CD14-positive monocyte (primary cell): ENCODE data around the gene SNRPE. TPM values are rescaled to one million over a fixed set of nuclear protein-coding genes. Genes with fewer than 3 reads are reported as not detected.

Source experiments
- DNase-seq, 3 donors: peaks; one replicate each; pipeline ENCODE4 v3.0.0-alpha.2; 2011 to 2022
- H2AFZ ChIP-seq: 2 replicates; pipeline ENCODE4 v1.6.0; 2012; ENCODE audit warnings: mild to moderate bottlenecking, low read depth, low read length, inconsistent platforms; ENCODE audit not compliant: insufficient read depth, poor library complexity, severe bottlenecking
- H3K27ac ChIP-seq, 2 donors: 1 replicate in 1 of 2; 2 replicates in 1 of 2; pipeline ENCODE4 v1.5.1; 2012 to 2013; ENCODE audit warnings: low read length in 2 of 2, control low read depth in 1 of 2, inconsistent platforms in 1 of 2, low read depth in 1 of 2, mild to moderate bottlenecking in 1 of 2
- H3K27me3 ChIP-seq, 2 donors: one replicate each; pipeline versions ENCODE4 v1.6.0 to v1.6.1; 2011 to 2013; ENCODE audit warnings: low read length in 2 of 2; ENCODE audit not compliant: control insufficient read depth in 2 of 2, insufficient read depth in 2 of 2
- H3K36me3 ChIP-seq, 2 donors: replicated peaks in 1 of 2; 1 replicate in 1 of 2; 2 replicates in 1 of 2; pipeline versions ENCODE4 v1.5.1 to v1.6.1; 2012 to 2013; ENCODE audit warnings: low read length in 2 of 2, control low read depth in 1 of 2, inconsistent platforms in 1 of 2, mild to moderate bottlenecking in 1 of 2; ENCODE audit not compliant: insufficient read depth in 2 of 2, control insufficient read depth in 1 of 2
- H3K4me1 ChIP-seq, 2 donors: 1 replicate in 1 of 2; 2 replicates in 1 of 2; pipeline versions ENCODE4 v1.5.1 to v1.6.1; 2012 to 2013; ENCODE audit warnings: low read length in 2 of 2, control low read depth in 1 of 2, inconsistent platforms in 1 of 2, mild to moderate bottlenecking in 1 of 2, moderate library complexity in 1 of 2; ENCODE audit not compliant: insufficient read depth in 2 of 2, control insufficient read depth in 1 of 2
- H3K4me2 ChIP-seq: replicated peaks from 2 replicates; pipeline ENCODE3; 2012; ENCODE audit warnings: low read length, moderate library complexity, mild to moderate bottlenecking; ENCODE audit not compliant: poor library complexity, severe bottlenecking; ENCODE audit errors: extremely low read depth
- H3K4me3 ChIP-seq, 3 experiments: fragments of 200-600 bp in 1 of 3; sonication (generic) in 1 of 3; replicated peaks in 1 of 3; 1 replicate in 2 of 3; 2 replicates in 1 of 3; pipeline ENCODE4 v1.5.1; 2011 to 2013; ENCODE audit warnings: low read length in 3 of 3, mild to moderate bottlenecking in 3 of 3, control low read depth in 2 of 3, low read depth in 2 of 3, inconsistent platforms in 1 of 3, moderate library complexity in 1 of 3
- H3K79me2 ChIP-seq: 2 replicates; pipeline ENCODE4 v1.6.0; 2012; ENCODE audit warnings: mild to moderate bottlenecking, control low read depth, inconsistent platforms, low read length, moderate library complexity; ENCODE audit not compliant: insufficient read depth
- H3K9ac ChIP-seq: 2 replicates; pipeline ENCODE4 v1.6.0; 2017; ENCODE audit warnings: low read length, mild to moderate bottlenecking; ENCODE audit not compliant: insufficient read depth, poor library complexity, severe bottlenecking
- H3K9me3 ChIP-seq, 2 donors: replicated peaks in 1 of 2; 1 replicate in 1 of 2; 2 replicates in 1 of 2; pipeline versions ENCODE4 v1.5.1 to v1.6.1; 2012 to 2013; ENCODE audit warnings: low read length in 2 of 2, control low read depth in 1 of 2; ENCODE audit not compliant: control insufficient read depth in 1 of 2, insufficient read depth in 1 of 2
- H4K20me1 ChIP-seq: 2 replicates; pipeline ENCODE4 v1.6.0; 2012; ENCODE audit warnings: mild to moderate bottlenecking, low read length, control low read depth, moderate library complexity; ENCODE audit not compliant: insufficient read depth
- H3K27ac Mint-ChIP-seq, 7 donors: one replicate each; pipeline ENCODE4 v1.8.0; 2020; ENCODE audit warnings: mild to moderate bottlenecking in 7 of 7, mixed read lengths in 7 of 7, moderate library complexity in 6 of 7, inconsistent platforms in 2 of 7
- H3K27me3 Mint-ChIP-seq, 3 donors: one replicate each; pipeline ENCODE4 v1.8.0; 2021 to 2022; ENCODE audit warnings: low read depth in 3 of 3, mild to moderate bottlenecking in 3 of 3, mixed read lengths in 3 of 3, moderate library complexity in 3 of 3, inconsistent platforms in 1 of 3
- H3K36me3 Mint-ChIP-seq, 2 donors: one replicate each; pipeline ENCODE4 v1.8.0; 2020; ENCODE audit warnings: mixed read lengths in 2 of 2, inconsistent platforms in 1 of 2, mild to moderate bottlenecking in 1 of 2
- H3K4me1 Mint-ChIP-seq: one replicate; pipeline ENCODE4 v1.8.0; 2020; ENCODE audit warnings: mild to moderate bottlenecking, mixed read lengths
- H3K4me3 Mint-ChIP-seq, 2 donors: one replicate each; pipeline ENCODE4 v1.8.0; 2020; ENCODE audit warnings: mild to moderate bottlenecking in 2 of 2, mixed read lengths in 2 of 2, moderate library complexity in 1 of 2
- H3K9me3 Mint-ChIP-seq, 7 donors: one replicate each; pipeline ENCODE4 v1.8.0; 2020 to 2022; ENCODE audit warnings: mixed read lengths in 7 of 7, mild to moderate bottlenecking in 6 of 7, moderate library complexity in 6 of 7, inconsistent platforms in 2 of 7
- WGBS: methylation state at CpG from one replicate; pipeline ENCODE4 v1.1.5; 2013; ENCODE audit warnings: missing lambda C conversion rate; ENCODE audit not compliant: insufficient coverage; 5-methylcytosine and 5-hydroxymethylcytosine counted together
- intact Hi-C, 2 donors: fragments of 100-400 bp; cut with micrococcal nuclease; formaldehyde crosslinking; loops; one replicate each; pipeline versions ENCODE4 v1.15.0 to v1.15.1; 2023
- polyA plus RNA-seq, 3 donors: library from polyadenylated mRNA; depleted of rRNA in 1 of 3; unstranded in 2 of 3; stranded (reverse) in 1 of 3; fragments of 300-500 nt in 2 of 3; fragments of >200 nt in 1 of 3; fragmentation: Illumina TruSeq in 2 of 3; gene quantifications; 1 replicate in 2 of 3; 2 replicates in 1 of 3; pipeline ENCODE4 v1.2.3, GENCODE V29; 2012 to 2021
- TF ChIP-seq, protein P1 (sequence below): fragments of 200-600 bp; IDR thresholded peaks from one replicate; pipeline ENCODE4 v1.8.0; 2022; ENCODE audit warnings: antibody characterized with exemption, mild to moderate bottlenecking

SNRPE gene
- polyA plus RNA-seq, 3 donors = 86.4 to 198 (median 162) TPM

DNA sequence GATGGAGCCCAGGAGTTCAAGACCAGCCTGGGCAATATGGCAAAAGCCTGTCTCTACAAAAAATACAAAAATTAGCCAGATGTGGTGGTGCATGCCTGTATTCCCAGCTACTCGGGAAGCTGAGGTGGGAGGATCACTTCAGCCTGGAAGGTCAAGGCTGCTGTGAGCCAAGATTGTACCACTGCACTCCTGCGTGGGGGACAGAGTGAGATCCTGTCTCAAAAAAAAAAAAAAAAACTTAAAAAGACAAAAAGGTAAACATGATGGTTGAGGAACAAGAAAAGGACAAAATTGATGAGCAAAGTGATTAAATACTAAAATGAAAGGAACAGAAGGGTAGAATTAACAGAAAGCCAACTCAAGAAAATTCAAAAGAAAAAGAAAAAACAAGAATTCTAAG lies 30.6 kb downstream of the SNRPE start:
- no peaks in the 10 kb centered on the region for H4K20me1 ChIP-seq
- no peaks in the 10 kb centered on the region for H3K79me2 ChIP-seq
- H3K4me3 ChIP-seq = no peak overlapping the region
- H3K27me3 Mint-ChIP-seq = peaks cover 4% of the 10 kb centered on the region in 3 donors
- no peak for DNase-seq
- no peak overlapping the region for H3K27ac Mint-ChIP-seq
- peaks cover 0 to 2% of the 10 kb centered on the region in 2 donors for H3K36me3 Mint-ChIP-seq
- H3K27me3 ChIP-seq = no peaks in the 10 kb centered on the region
- H3K4me3 Mint-ChIP-seq = no peak overlapping the region
- 80% methylated on average over 1 of the region's 2 CpGs for WGBS
- peaks cover 10 to 25% (median 17%) of the 10 kb centered on the region in 7 donors for H3K9me3 Mint-ChIP-seq
- peaks cover 8 to 15% of the 10 kb centered on the region in 2 donors for H3K4me1 ChIP-seq
- intact Hi-C loops = no loop called here
- H3K9ac ChIP-seq = no peak overlapping the region
- no peak overlapping the region for H3K27ac ChIP-seq
- H3K4me1 Mint-ChIP-seq = peaks cover 21% of the 10 kb centered on the region
- H2AFZ ChIP-seq = no peak overlapping the region
- peaks cover 8 to 10% of the 10 kb centered on the region in 2 donors for H3K9me3 ChIP-seq
- TF ChIP-seq, protein P1, sequence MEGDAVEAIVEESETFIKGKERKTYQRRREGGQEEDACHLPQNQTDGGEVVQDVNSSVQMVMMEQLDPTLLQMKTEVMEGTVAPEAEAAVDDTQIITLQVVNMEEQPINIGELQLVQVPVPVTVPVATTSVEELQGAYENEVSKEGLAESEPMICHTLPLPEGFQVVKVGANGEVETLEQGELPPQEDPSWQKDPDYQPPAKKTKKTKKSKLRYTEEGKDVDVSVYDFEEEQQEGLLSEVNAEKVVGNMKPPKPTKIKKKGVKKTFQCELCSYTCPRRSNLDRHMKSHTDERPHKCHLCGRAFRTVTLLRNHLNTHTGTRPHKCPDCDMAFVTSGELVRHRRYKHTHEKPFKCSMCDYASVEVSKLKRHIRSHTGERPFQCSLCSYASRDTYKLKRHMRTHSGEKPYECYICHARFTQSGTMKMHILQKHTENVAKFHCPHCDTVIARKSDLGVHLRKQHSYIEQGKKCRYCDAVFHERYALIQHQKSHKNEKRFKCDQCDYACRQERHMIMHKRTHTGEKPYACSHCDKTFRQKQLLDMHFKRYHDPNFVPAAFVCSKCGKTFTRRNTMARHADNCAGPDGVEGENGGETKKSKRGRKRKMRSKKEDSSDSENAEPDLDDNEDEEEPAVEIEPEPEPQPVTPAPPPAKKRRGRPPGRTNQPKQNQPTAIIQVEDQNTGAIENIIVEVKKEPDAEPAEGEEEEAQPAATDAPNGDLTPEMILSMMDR = no peak
- no peak overlapping the region for H3K4me2 ChIP-seq
- no peaks in the 10 kb centered on the region for H3K36me3 ChIP-seq

DNA sequence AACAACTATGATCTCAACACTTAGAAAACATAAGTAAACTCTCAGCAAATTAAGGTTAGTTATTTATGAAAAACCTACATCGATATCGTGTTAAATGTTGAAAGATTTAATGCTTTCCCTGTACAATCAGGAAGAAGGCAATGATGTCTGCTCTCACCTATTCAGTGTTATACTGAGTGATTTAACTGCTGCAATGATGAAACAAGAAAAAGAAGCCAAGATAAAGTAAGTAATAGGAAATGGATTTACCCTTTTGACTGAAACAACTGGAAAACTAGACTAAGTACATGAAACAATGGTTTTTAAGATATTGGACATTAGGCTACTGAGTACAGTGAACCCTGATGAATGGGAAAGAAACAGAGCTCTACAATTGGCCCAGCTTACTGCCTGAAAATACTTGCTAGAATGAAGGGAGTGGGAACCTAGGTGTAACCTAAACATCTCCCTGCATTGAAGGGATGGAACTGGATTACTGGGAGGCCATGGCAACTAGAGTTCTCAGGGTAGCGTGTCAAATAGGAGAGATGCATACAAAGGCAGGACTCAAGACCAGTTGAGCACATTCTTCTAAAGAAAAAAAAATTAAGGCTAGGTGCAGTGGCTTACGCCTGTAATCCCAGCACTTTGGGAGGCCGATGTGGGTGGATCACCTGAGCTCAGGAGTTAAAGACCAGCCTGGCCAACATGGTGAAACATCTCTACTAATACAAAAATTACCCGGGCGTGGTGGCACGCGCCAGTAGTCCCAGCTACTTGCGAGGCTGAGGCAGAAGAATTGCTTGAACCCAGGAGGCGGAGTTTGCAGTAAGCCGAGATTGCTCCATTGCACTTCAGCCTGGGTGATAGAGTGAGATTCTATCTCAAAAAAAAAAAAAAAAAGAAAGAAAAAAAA lies 37.3 kb downstream of the SNRPE start:
- no peaks in the 10 kb centered on the region for H3K4me1 ChIP-seq
- no peak overlapping the region for H3K9ac ChIP-seq
- no peak overlapping the region for H3K27ac ChIP-seq
- no peak for DNase-seq
- Mint-ChIP-seq H3K36me3 (no peaks in the 10 kb centered on the region), H3K27me3 (peaks cover 2 to 8% (median 6%) of the 10 kb centered on the region in 3 donors), H3K9me3 (peaks cover 10 to 25% (median 16%) of the 10 kb centered on the region in 7 donors), H3K27ac (peak overlapping the region in 1 of 7 donors; percentile 21), H3K4me3 (no peak overlapping the region), H3K4me1 (no peaks in the 10 kb centered on the region)
- intact Hi-C loops = no loop called here
- no peaks in the 10 kb centered on the region for H3K79me2 ChIP-seq
- peaks cover 8 to 10% of the 10 kb centered on the region in 2 donors for H3K9me3 ChIP-seq
- 94% methylated on average over 2 of the region's 12 CpGs for WGBS
- no peak overlapping the region for H3K4me2 ChIP-seq
- H3K27me3 ChIP-seq = no peaks in the 10 kb centered on the region
- H3K36me3 ChIP-seq = no peaks in the 10 kb centered on the region
- H4K20me1 ChIP-seq = no peaks in the 10 kb centered on the region
- no peak overlapping the region for H3K4me3 ChIP-seq
- no peak overlapping the region for H2AFZ ChIP-seq
- TF ChIP-seq, protein P1 = no peak
